HepG2 (cell line): Measurements from ENCODE around the gene NT5DC1. TPM values are rescaled to one million over a fixed set of nuclear protein-coding genes. Genes with fewer than 3 reads are reported as not detected.

Source experiments
- ATAC-seq: fragments of 200-7000 bp; cut with Tn5 transposase; 3 replicates; pipeline ENCODE4 v1.9.1; 2020; ENCODE audit warnings: mild to moderate bottlenecking, moderate library complexity
- BruUV-seq: library from RNA; stranded (reverse); fragments of 400-500 nt; replicated peaks from 2 replicates; lab custom pipeline; 2021; lab: Mats Ljungman, UMichigan
- CTCF ChIA-PET: fragments of 300-600 bp; formaldehyde crosslinking; extraction: SDS; loops from one replicate; lab custom pipeline; 2021; ENCODE audit warnings: low total read pairs, inconsistent platforms, low intra/inter-chr PET ratio; lab: Yijun Ruan, JAX
- POLR2A ChIA-PET: fragments of 350-600 bp; sonication (Branson Sonifier 250); formaldehyde crosslinking; loops from one replicate; lab custom pipeline; 2020; ENCODE audit warnings: antibody characterized with exemption, inconsistent platforms; lab: Yijun Ruan, JAX
- DNase-seq: peaks from one replicate; pipeline ENCODE4 v3.0.0-alpha.2; 2015; ENCODE audit warnings: low spot score
- FAIRE-seq: peaks from 3 replicates; lab custom pipeline; 2011; peaks lifted over from hg19 to GRCh38; lab: Jason Lieb, UNC
- H2AFZ ChIP-seq: one replicate; pipeline ENCODE4 v1.6.1; 2011; ENCODE audit warnings: low read length, inconsistent platforms
- H3K27ac ChIP-seq: fragments of 300-600 bp; 3 replicates; pipeline ENCODE4 v1.8.0; 2011; ENCODE audit warnings: mixed run types, mild to moderate bottlenecking, mixed read lengths, low read length, inconsistent platforms; ENCODE audit not compliant: insufficient read depth; ENCODE audit errors: extremely low read length
- H3K27me3 ChIP-seq, 2 experiments: fragments of 200-600 bp in 1 of 2; 2 replicates in 1 of 2; 3 replicates in 1 of 2; pipeline versions ENCODE4 v1.6.0 to v1.8.0; 2011; ENCODE audit warnings: low read length in 2 of 2, mild to moderate bottlenecking in 2 of 2, moderate library complexity in 2 of 2, inconsistent platforms in 1 of 2; ENCODE audit not compliant: insufficient read depth in 2 of 2, control insufficient read depth in 1 of 2
- H3K36me3 ChIP-seq, 2 experiments: fragments of 200-600 bp in 1 of 2; replicated peaks in 1 of 2; 2 replicates in 1 of 2; 3 replicates in 1 of 2; pipeline versions ENCODE4 v1.5.1 to v1.8.0; 2011; ENCODE audit warnings: low read length in 2 of 2, inconsistent platforms in 1 of 2; ENCODE audit not compliant: insufficient read depth in 2 of 2, control insufficient read depth in 1 of 2
- H3K4me1 ChIP-seq: 2 replicates; pipeline ENCODE4 v1.5.1; 2012; ENCODE audit warnings: low read length, inconsistent platforms; ENCODE audit not compliant: insufficient read depth
- H3K4me2 ChIP-seq: 2 replicates; pipeline ENCODE4 v1.6.0; 2011; ENCODE audit warnings: low read depth, low read length, inconsistent platforms
- H3K4me3 ChIP-seq, 3 experiments: fragments of 200-600 bp in 1 of 3; sonication (generic), shearing (Covaris generic) in 1 of 3; replicated peaks in 1 of 3; 2 replicates each; pipeline ENCODE4 v1.5.1; 2011 to 2016; ENCODE audit warnings: low read length in 3 of 3, inconsistent platforms in 2 of 3, low read depth in 2 of 3, mild to moderate bottlenecking in 2 of 3, control low read depth in 1 of 3, mixed read lengths in 1 of 3; ENCODE audit not compliant: insufficient read depth in 1 of 3
- H3K79me2 ChIP-seq: one replicate; pipeline ENCODE4 v1.6.1; 2011; ENCODE audit warnings: low read length, inconsistent platforms; ENCODE audit not compliant: insufficient read depth
- H3K9ac ChIP-seq: 2 replicates; pipeline ENCODE4 v1.6.0; 2011; ENCODE audit warnings: mild to moderate bottlenecking, low read depth, low read length, inconsistent platforms; ENCODE audit not compliant: insufficient read depth
- H3K9me3 ChIP-seq: 2 replicates; pipeline ENCODE4 v1.5.1; 2012; ENCODE audit warnings: mild to moderate bottlenecking, low read length
- H4K20me1 ChIP-seq: 2 replicates; pipeline ENCODE4 v1.6.0; 2011; ENCODE audit warnings: inconsistent platforms, mild to moderate bottlenecking, low read length, moderate library complexity; ENCODE audit not compliant: insufficient read depth
- ARID5B ChIP-seq: IDR thresholded peaks from 2 replicates; pipeline ENCODE4 v1.4.0; 2020; ENCODE audit warnings: mild to moderate bottlenecking, missing genetic modification reagents
- CCAR2 ChIP-seq: fragments of 200-400 bp; formaldehyde crosslinking; optimal IDR thresholded peaks from 2 replicates; pipeline ENCODE3; 2018; ENCODE audit warnings: low read depth, mild to moderate bottlenecking, low read length, moderate library complexity
- CEBPB ChIP-seq: IDR thresholded peaks from 2 replicates; pipeline ENCODE4 v1.6.1; 2011; ENCODE audit warnings: low read depth, low read length, improper control_type of control experiment, borderline replicate concordance
- MLXIP ChIP-seq: sonication (generic); formaldehyde crosslinking; IDR thresholded peaks from 2 replicates; pipeline ENCODE4 v1.9.0; 2021; ENCODE audit warnings: missing genetic modification reagents, borderline replicate concordance
- MXD1 ChIP-seq: sonication (generic); formaldehyde crosslinking; IDR thresholded peaks from 2 replicates; pipeline ENCODE4 v1.4.0; 2020; ENCODE audit warnings: mild to moderate bottlenecking, missing genetic modification reagents
- SMC3 ChIP-seq: IDR thresholded peaks from 2 replicates; pipeline ENCODE4 v1.6.1; 2011; ENCODE audit warnings: low read length, improper control_type of control experiment
- TCF7L2 ChIP-seq: IDR thresholded peaks from 2 replicates; pipeline ENCODE4 v1.6.1; 2011; ENCODE audit warnings: mild to moderate bottlenecking, low read depth, low read length, moderate library complexity
- ZNF382 ChIP-seq: sonication (generic); formaldehyde crosslinking; IDR thresholded peaks from 2 replicates; pipeline ENCODE4 v1.5.0; 2020; ENCODE audit warnings: missing genetic modification reagents, mild to moderate bottlenecking, borderline replicate concordance
- ZNF503 ChIP-seq: sonication (generic); formaldehyde crosslinking; IDR thresholded peaks from 2 replicates; pipeline ENCODE4 v1.4.0; 2020; ENCODE audit warnings: missing genetic modification reagents
- ZNF605 ChIP-seq: sonication (generic); formaldehyde crosslinking; IDR thresholded peaks from 2 replicates; pipeline ENCODE4 v1.8.0; 2022; ENCODE audit warnings: mild to moderate bottlenecking, missing genetic modification reagents
- ZNF768 ChIP-seq: sonication (generic); formaldehyde crosslinking; IDR thresholded peaks from 2 replicates; pipeline ENCODE4 v1.4.0; 2020; ENCODE audit warnings: missing genetic modification reagents
- ZNF773 ChIP-seq: sonication (generic); formaldehyde crosslinking; IDR thresholded peaks from 2 replicates; pipeline ENCODE4 v1.4.0; 2020; ENCODE audit warnings: missing genetic modification reagents, borderline replicate concordance
- WGBS: methylation state at CpG from one replicate; pipeline ENCODE4 v1.1.6; 2017; ENCODE audit warnings: low lambda C conversion rate; 5-methylcytosine and 5-hydroxymethylcytosine counted together
- in situ Hi-C: cut with HindIII; loops from 2 replicates; pipeline ENCODE4 v1.10.0; 2017; ENCODE audit warnings: low pct_unique_long_range_greater_than_20kb; ENCODE audit not compliant: extremely low pct_ligation_motif_present
- intact Hi-C: fragments of 100-400 bp; cut with micrococcal nuclease; formaldehyde crosslinking; loops from one replicate; pipeline ENCODE4 v1.10.0; 2022; ENCODE audit not compliant: unreplicated experiment
- polyA plus RNA-seq, 8 experiments: library from polyadenylated mRNA; depleted of rRNA in 3 of 8; stranded (reverse) in 7 of 8; unstranded in 1 of 8; fragments of >200 nt; fragmentation: Illumina TruSeq in 4 of 8; extraction: Trizol in 4 of 8; gene quantifications; 2 replicates each; pipeline versions ENCODE4 v1.2.1 to v1.2.3, GENCODE V29; 2011 to 2016; ENCODE audit warnings: low read depth in 4 of 8, missing spikeins in 1 of 8, mixed read lengths in 1 of 8; ENCODE audit not compliant: insufficient read depth in 1 of 8
- total RNA-seq, 5 experiments: library from RNA; depleted of rRNA; stranded (reverse); fragments of >200 nt; fragmentation: Illumina TruSeq; extraction: Trizol; gene quantifications; 2 replicates each; pipeline ENCODE4 v1.2.3, GENCODE V29; 2016; ENCODE audit warnings: low read depth in 1 of 5

Gene NT5DC1
- total and polyA plus RNA-seq, 2 of the 13 experiments (the other 11 are each of a cell fraction or from before 2014, with no cell fraction given) = 27.0 to 56.1 TPM

GRCh38 chr6:116215414-116215813, 114.8 kb downstream of the NT5DC1 start (continued):
- TF ChIP-seq MLXIP (no peak), ZNF773 (CRISPR knock-in tag) (no peak), CCAR2 (no peak), TCF7L2 (no peak), ZNF382 (no peak)

- H3K9me3 ChIP-seq = no peaks in the 10 kb centered on the region
- H3K27ac ChIP-seq = no peak overlapping the region
- POLR2A ChIA-PET = no interaction called here
- H3K4me1 ChIP-seq = peaks cover 11% of the 10 kb centered on the region
- FAIRE-seq = peak; percentile 44
- intact Hi-C loops (loop anchor here (1.0 to 10.0 kb wide), 3 partner anchors 51 to 315 kb away; no protein-coding TSS in a partner anchor), in situ Hi-C loops (no loop called here)
- H3K4me3 ChIP-seq = no peak overlapping the region
- peak; percentile 56 for DNase-seq
- no TSS peak for BruUV-seq
- no peak overlapping the region for H2AFZ ChIP-seq
- peak; percentile 76 for ATAC-seq
- no peaks in the 10 kb centered on the region for H3K27me3 ChIP-seq
- H4K20me1 ChIP-seq = 0 out of 2 replicates have a peak, but pooled peaks cover 3% of the 10 kb centered on the region
- 0% methylated on average over 1 of the region's 1 CpG for WGBS
- CTCF ChIA-PET = interaction anchor here (1.8 to 3.1 kb wide), 4 partner anchors 52 to 344 kb away, joined by 4 to 29 read pairs (median 13); no protein-coding TSS in a partner anchor
- H3K79me2 ChIP-seq = no peaks in the 10 kb centered on the region
- H3K4me2 ChIP-seq = no peak overlapping the region
- no peak overlapping the region for H3K9ac ChIP-seq
- H3K36me3 ChIP-seq = peaks cover 0 to 3% of the 10 kb centered on the region in 2 experiments; a peak in 3 of 5 replicates
- no peak for TF ChIP-seq ZNF768 (CRISPR knock-in tag)
- no peak for TF ChIP-seq ZNF503
- peak; percentile 30; the same call in 1 of the 2 replicates for TF ChIP-seq ARID5B (CRISPR knock-in tag)
- TF ChIP-seq MXD1 (CRISPR knock-in tag) = no peak
- peak; percentile 88 for TF ChIP-seq CEBPB
- no peak for TF ChIP-seq ZNF605 (CRISPR knock-in tag)
- peak; percentile 63 for TF ChIP-seq SMC3
Observed at GRCh38 chr6:116217069-116217468, 116.4 kb downstream of the NT5DC1 start.
